Gastroesophageal sphincter (tissue), 4 donors: ENCODE measurements around the gene KHDC1. TPM values are rescaled to one million over a fixed set of nuclear protein-coding genes. Genes with fewer than 3 reads are reported as not detected.
A peak's percentile ranks its signal among the peaks of the same experiment; 100 is the strongest.
"Not testable (repeated sequence)": the region's sequence is repeated elsewhere in the genome, so short reads cannot be mapped to it uniquely, and the experiment has no call there.

Source experiments
- ATAC-seq: fragments of 150-250 bp; one replicate; pipeline ENCODE4 v1.9.1; 2016; ENCODE audit warnings: mild to moderate bottlenecking, moderate library complexity
- H3K27ac ChIP-seq, 4 donors: fragments of 200-600 bp; sonication (generic) in 3 of 4; 1 replicate in 3 of 4; 2 replicates in 1 of 4; pipeline ENCODE4 v1.5.1; 2016 to 2019
- H3K27me3 ChIP-seq: fragments of 200-600 bp; sonication (generic); one replicate; pipeline ENCODE4 v1.5.1; 2019
- H3K36me3 ChIP-seq, 2 donors: fragments of 200-600 bp; sonication (generic); one replicate each; pipeline ENCODE4 v1.5.1; 2019; ENCODE audit warnings: control low read depth in 1 of 2
- H3K4me1 ChIP-seq, 3 donors: fragments of 200-600 bp; sonication (generic); 1 replicate in 2 of 3; 2 replicates in 1 of 3; pipeline ENCODE4 v1.5.1; 2016 to 2019; ENCODE audit warnings: control low read depth in 2 of 3
- H3K4me3 ChIP-seq, 2 donors: fragments of 200-600 bp; sonication (generic); one replicate each; pipeline ENCODE4 v1.5.1; 2019; ENCODE audit warnings: mild to moderate bottlenecking in 1 of 2, moderate library complexity in 1 of 2
- H3K9me3 ChIP-seq, 3 donors: fragments of 200-600 bp; sonication (generic); one replicate each; pipeline ENCODE4 v1.5.1; 2017 to 2019; ENCODE audit warnings: control low read depth in 2 of 3
- CTCF ChIP-seq, 4 experiments: fragments of 200-600 bp in 2 of 4; fragments of 450-650 bp in 2 of 4; sonication (generic) in 1 of 4; IDR thresholded peaks; one replicate each; pipeline ENCODE4 v1.5.1; 2017 to 2019; ENCODE audit warnings: antibody characterized with exemption in 4 of 4, mild to moderate bottlenecking in 2 of 4, moderate library complexity in 2 of 4
- EP300 ChIP-seq: sonication (generic); formaldehyde crosslinking; IDR thresholded peaks from one replicate; pipeline ENCODE4 v1.6.1; 2017; ENCODE audit warnings: antibody characterized with exemption, mild to moderate bottlenecking
- POLR2A ChIP-seq, 2 donors: fragments of 450-650 bp; IDR thresholded peaks; one replicate each; pipeline ENCODE4 v1.6.1; 2017; ENCODE audit warnings: antibody characterized with exemption in 2 of 2, mild to moderate bottlenecking in 2 of 2, moderate library complexity in 1 of 2
- POLR2AphosphoS5 ChIP-seq: sonication (generic); formaldehyde crosslinking; IDR thresholded peaks from one replicate; pipeline ENCODE4 v1.6.1; 2017; ENCODE audit warnings: antibody characterized with exemption
- WGBS, 2 donors: methylation state at CpG; one replicate each; pipeline ENCODE4 v1.1.5; 2018; ENCODE audit warnings: low coverage in 1 of 2; 5-methylcytosine and 5-hydroxymethylcytosine counted together
- total RNA-seq, 4 donors: library from RNA; depleted of rRNA; stranded (reverse); fragments of >200 nt; gene quantifications; one replicate each; pipeline ENCODE4 v1.1.0, GENCODE V29; 2016

The KHDC1 gene
- 1 to 10 TPM in 3 of 4 donors, under 1 TPM in 1; 0.93 to 1.9 (median 1.4) TPM for total RNA-seq

GRCh38 chr6:73262671-73263569 lies at the start of gene KHDC1:
TSS of gene KHDC1 (minus strand) at chr6:73263196. CDS start at chr6:73242517, 20,679 bp downstream.
- H3K36me3 ChIP-seq: no peaks in the 10 kb centered on the region
- no peaks in the 10 kb centered on the region for H3K27me3 ChIP-seq
- TF ChIP-seq CTCF (IDR thresholded peaks at IDR 0.05) (peak in 1 of 4 experiments; percentile 19), POLR2AphosphoS5 (no peak), POLR2A (IDR thresholded peaks at IDR 0.05) (peak in 1 of 2 donors; percentile 35)
- peak within 1 kb of the TSS; percentile 48 to 78 for H3K4me3 ChIP-seq
- peaks cover 0 to 23% (median 0%) of the 10 kb centered on the region in 3 donors for H3K4me1 ChIP-seq
- peak within 1 kb of the TSS in 3 of 4 donors; percentile 62 to 83 (median 80) for H3K27ac ChIP-seq
- WGBS, 2 donors: 8 to 11% methylated on average over 2 of the region's 63 CpGs
- H3K9me3 ChIP-seq: no peaks in the 10 kb centered on the region
- peak; percentile 83 for ATAC-seq

GRCh38 chr6:73310503-73310845 lies 47.5 kb upstream of the KHDC1 start:
- ATAC-seq, H3K36me3 ChIP-seq, H3K9me3 ChIP-seq: not testable (repeated sequence)
- H3K4me1 ChIP-seq: peaks cover 0 to 25% (median 3%) of the 10 kb centered on the region in 3 donors
- peak overlapping the region in 3 of 4 donors; percentile 68 to 78 (median 74) for H3K27ac ChIP-seq
- peaks cover 13% of the 10 kb centered on the region for H3K27me3 ChIP-seq
- H3K4me3 ChIP-seq: peak overlapping the region; percentile 38 to 71
- 0 to 2% methylated on average over 4 of the region's 4 CpGs for WGBS, 2 donors

GRCh38 chr6:73309785-73310502 lies 46.9 kb upstream of the KHDC1 start:
- peak; percentile 92 for ATAC-seq
- WGBS, 2 donors: 0% methylated on average over 5 of the region's 59 CpGs; no CpG with 5 or more reads in 1 of the 2 donors
- Histone ChIP-seq H3K9me3 (no peaks in the 10 kb centered on the region), H3K4me3 (peak overlapping the region; percentile 38 to 71), H3K4me1 (peaks cover 0 to 22% (median 3%) of the 10 kb centered on the region in 3 donors), H3K27me3 (peaks cover 8% of the 10 kb centered on the region), H3K36me3 (no peaks in the 10 kb centered on the region), H3K27ac (peak overlapping the region in 3 of 4 donors; percentile 68 to 78 (median 74))
- TF ChIP-seq POLR2A (IDR thresholded peaks at IDR 0.05) (no peak), POLR2AphosphoS5 (peak; percentile 52), CTCF (IDR thresholded peaks at IDR 0.05) (peak in 1 of 4 experiments; percentile 69)

GRCh38 chr6:73309535-73309784 lies 46.5 kb upstream of the KHDC1 start:
- Histone ChIP-seq H3K4me3 (peak overlapping the region; percentile 38 to 71), H3K27me3 (peaks cover 3% of the 10 kb centered on the region), H3K27ac (peak overlapping the region in 3 of 4 donors; percentile 68 to 78 (median 74)), H3K4me1 (peaks cover 0 to 17% (median 3%) of the 10 kb centered on the region in 3 donors), H3K9me3 (no peaks in the 10 kb centered on the region), H3K36me3 (no peaks in the 10 kb centered on the region)
- 0 to 2% methylated on average over 5 to 8 of the region's 13 CpGs for WGBS, 2 donors
- ATAC-seq: no peak
- TF ChIP-seq POLR2AphosphoS5 (no peak), EP300 (no peak), POLR2A (IDR thresholded peaks at IDR 0.05) (no peak), CTCF (IDR thresholded peaks at IDR 0.05) (no peak)

- H3K27ac ChIP-seq: peak overlapping the region in 3 of 4 donors; percentile 68 to 78 (median 74)
- TF ChIP-seq POLR2AphosphoS5 (no peak), EP300 (no peak), POLR2A (IDR thresholded peaks at IDR 0.05) (no peak), CTCF (IDR thresholded peaks at IDR 0.05) (no peak)
- 84 to 100% methylated on average over 1 to 11 of the region's 26 CpGs for WGBS, 2 donors
Measured at GRCh38 chr6:73308712-73309534, 45.9 kb upstream of the KHDC1 start.

GRCh38 chr6:73303773-73304172 lies 40.8 kb upstream of the KHDC1 start:
- WGBS, 2 donors: 89% methylated on average over 2 of the region's 7 CpGs; no CpG with 5 or more reads in 1 of the 2 donors
- not testable (repeated sequence) for ATAC-seq

More at GRCh38 chr6:73308712-73309534, 45.9 kb upstream of the KHDC1 start:
- no peak for ATAC-seq
- Histone ChIP-seq H3K4me1 (peaks cover 0 to 17% (median 3%) of the 10 kb centered on the region in 3 donors), H3K27me3 (no peaks in the 10 kb centered on the region), H3K36me3 (no peaks in the 10 kb centered on the region), H3K4me3 (peak overlapping the region; percentile 38 to 71), H3K9me3 (no peaks in the 10 kb centered on the region)

More at GRCh38 chr6:73303773-73304172, 40.8 kb upstream of the KHDC1 start:
- not testable (repeated sequence) for H3K27me3 ChIP-seq, H3K9me3 ChIP-seq, H3K4me1 ChIP-seq, H3K36me3 ChIP-seq, H3K27ac ChIP-seq, H3K4me3 ChIP-seq
